ENCODE data around the gene RNF130.
"Not testable (repeated sequence)": the region's sequence is repeated elsewhere in the genome, so short reads cannot be mapped to it uniquely, and the experiment has no call there.

Gene RNF130

GRCh38 chr5:180018347-180019060, 53.1 kb downstream of the RNF130 start:
- DNase-seq (ENCODE audit: low spot score): no peak

DNA sequence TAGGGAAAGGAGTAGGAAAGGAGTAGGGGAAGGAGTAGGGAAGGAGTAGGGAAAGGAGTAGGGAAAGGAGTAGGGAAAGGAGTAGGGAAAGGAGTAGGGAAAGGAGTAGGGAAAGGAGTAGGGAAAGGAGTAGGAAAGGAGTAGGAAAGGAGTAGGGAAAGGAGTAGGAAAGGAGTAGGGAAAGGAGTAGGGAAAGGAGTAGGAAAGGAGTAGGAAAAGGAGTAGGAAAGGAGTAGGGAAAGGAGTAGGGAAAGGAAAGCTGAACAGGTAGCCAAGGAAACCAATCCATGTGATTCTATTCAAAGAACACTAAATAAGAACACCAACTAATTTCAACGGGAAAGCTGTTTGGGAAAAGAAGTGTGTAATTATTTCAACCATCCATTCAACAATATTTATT, 56.0 kb downstream of the RNF130 start:
- DNase-seq (ENCODE audit: low spot score): not testable (repeated sequence)

- no peak for DNase-seq (ENCODE audit: low spot score)
Measured at GRCh38 chr5:180013678-180014077, 57.9 kb downstream of the RNF130 start.

GRCh38 chr5:180012316-180012715, 59.2 kb downstream of the RNF130 start:
- DNase-seq (ENCODE audit: low spot score): no peak

- no peak for DNase-seq (ENCODE audit: low spot score)
Measured at GRCh38 chr5:180010636-180011035, 60.9 kb downstream of the RNF130 start.

DNA sequence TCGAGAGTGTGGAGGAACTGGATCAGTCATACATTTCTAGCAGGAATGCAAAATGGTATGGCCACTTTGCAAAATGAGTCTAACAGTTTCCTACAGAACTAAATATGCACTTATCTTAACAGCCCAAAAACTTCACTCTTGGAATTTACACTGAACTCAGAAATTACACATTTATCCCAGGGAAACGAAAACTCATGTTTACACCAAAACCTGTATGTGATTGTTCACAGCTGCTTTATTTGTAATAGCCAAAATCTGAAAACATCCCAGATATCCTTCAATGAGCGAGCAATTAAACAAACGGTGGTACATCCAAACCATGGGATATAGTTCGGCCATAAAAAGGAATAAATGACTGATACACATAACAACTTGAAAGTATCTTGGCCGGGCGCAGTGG, 62.0 kb downstream of the RNF130 start:
- no peak for DNase-seq (ENCODE audit: low spot score)

- no peak for DNase-seq (ENCODE audit: low spot score)
Measured at GRCh38 chr5:180008433-180008832, 63.1 kb downstream of the RNF130 start.

DNA sequence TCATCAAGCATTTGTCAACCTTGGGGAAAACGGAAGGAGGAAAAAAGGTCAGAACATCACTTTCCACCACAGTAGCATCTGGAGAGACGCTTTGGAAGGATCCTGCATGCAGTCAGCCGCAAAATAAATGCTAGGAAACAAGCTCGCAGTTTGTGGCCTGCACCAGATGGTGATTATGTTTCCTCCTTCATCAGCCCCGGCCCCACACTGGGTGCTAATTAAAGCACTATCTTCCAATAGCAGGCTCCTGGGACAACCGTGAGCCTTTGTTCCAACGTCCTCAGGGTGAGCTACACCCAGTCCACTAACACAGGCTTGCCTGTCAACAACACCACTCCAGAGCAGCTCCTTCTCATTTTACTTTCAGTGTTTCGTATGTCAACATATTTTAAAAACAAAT, 64.0 kb downstream of the RNF130 start:
- DNase-seq (ENCODE audit: low spot score): peak; percentile 15

DNA sequence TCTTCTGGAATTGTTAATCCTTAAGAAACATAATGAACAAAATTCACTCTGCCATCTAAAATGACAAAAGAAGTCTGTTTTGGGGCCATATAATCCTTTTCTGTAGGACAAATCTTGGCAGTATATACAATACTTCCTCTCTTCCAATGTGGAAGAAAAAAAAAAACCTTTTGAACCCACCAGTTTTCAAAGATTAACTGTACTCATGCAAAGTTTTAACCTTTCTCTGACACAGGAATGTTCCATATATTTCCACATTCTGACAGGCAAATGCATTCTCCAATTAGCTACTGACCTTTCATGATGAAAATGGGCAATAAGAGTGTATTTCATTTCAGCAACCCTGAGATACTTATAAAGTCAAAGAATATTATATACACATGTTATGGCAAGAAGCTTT, 65.4 kb downstream of the RNF130 start:
- DNase-seq (ENCODE audit: low spot score): no peak

- no peak for DNase-seq (ENCODE audit: low spot score)
Measured at GRCh38 chr5:180003127-180003526, 68.4 kb downstream of the RNF130 start.

DNA sequence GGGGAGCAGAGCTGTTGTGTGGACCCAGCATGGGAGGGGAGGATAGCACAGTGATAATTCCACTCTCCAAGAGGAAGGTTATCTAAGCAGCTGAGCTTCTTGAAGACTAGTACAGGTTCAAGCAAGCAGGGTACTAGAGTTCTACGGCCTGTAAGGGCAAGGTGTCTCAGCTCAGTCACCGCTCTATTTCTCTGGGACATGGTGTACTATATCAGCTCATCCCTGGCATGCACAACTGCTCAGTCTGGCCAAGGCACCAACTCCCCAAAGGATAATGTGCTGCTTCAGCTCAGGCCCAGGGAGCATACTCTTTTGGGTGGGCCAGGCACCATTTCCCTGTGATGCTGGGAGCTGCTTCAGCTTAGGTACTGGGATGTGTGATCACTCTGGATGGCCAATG, 69.8 kb downstream of the RNF130 start:
- DNase-seq (ENCODE audit: low spot score): no peak

DNA sequence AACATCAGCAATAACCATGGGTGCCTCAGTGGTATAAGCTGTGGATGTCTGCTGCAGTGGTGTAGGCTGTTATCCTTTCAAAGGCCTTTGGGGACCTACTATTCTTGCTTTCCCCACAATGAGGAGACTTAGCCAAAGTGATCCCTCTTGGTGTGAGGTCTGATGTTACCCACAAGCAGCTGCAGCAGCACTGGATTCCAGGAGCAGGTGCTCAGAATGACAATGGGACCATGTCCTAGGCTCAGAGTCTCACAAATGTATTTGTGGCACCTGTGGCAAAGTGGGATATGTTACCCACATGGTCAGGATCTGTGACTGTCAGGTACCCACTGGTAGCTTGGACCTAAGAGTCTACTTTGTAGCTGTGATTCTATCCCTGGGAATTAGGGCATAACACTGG, 70.4 kb downstream of the RNF130 start:
- no peak for DNase-seq (ENCODE audit: low spot score)

GRCh38 chr5:179998485-179998884, 73.1 kb downstream of the RNF130 start:
- DNase-seq (ENCODE audit: low spot score): no peak

GRCh38 chr5:179994583-179995323, 76.8 kb downstream of the RNF130 start:
- no peak for DNase-seq (ENCODE audit: low spot score)

DNA sequence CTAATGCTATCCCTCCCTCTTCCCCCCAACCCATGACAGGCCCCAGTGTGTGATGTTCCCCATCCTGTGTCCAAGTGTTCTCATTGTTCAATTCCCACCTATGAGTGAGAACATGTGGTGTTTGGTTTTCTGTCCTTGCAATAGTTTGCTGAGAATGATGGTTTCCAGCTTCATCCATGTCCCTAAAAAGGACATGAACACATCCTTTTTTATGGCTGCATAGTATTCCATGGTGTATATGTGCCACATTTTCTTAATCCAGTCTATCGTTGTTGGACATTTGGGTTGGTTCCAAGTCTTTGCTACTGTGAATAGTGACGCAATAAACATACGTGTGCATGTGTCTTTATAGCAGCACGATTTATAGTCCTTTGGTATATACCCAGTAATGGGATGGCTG, 78.7 kb downstream of the RNF130 start:
- DNase-seq (ENCODE audit: low spot score): not testable (repeated sequence)

- DNase-seq (ENCODE audit: low spot score): no peak
Measured at GRCh38 chr5:179991106-179991505, 80.5 kb downstream of the RNF130 start.

- DNase-seq (ENCODE audit: low spot score): not testable (repeated sequence)
Measured at GRCh38 chr5:179990525-179990924, 81.0 kb downstream of the RNF130 start.

GRCh38 chr5:179986328-179986727, 85.2 kb downstream of the RNF130 start:
- DNase-seq (ENCODE audit: low spot score): no peak

- no peak for DNase-seq (ENCODE audit: low spot score)
Measured at GRCh38 chr5:179981636-179982035, 89.9 kb downstream of the RNF130 start.

GRCh38 chr5:179980767-179981166, 90.8 kb downstream of the RNF130 start:
- DNase-seq (ENCODE audit: low spot score): no peak

DNA sequence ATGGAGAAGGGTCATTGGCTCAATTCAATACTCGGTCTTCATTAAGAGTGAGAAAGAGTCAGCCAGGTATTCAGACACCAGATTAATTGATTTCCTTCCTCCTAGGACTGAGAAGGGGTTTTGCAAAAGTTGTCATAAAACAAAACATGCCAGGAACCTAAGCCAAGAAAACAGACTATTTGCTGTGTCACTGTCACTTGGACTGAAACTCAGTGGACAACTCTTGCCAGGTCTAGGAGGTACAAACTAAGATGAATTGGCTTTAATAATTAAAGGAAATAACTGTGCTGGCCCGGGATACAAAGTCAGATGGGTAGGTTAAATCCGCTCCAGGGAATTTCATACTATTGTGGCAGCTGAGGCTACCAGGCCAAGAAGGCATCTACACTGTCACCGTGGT, 92.8 kb downstream of the RNF130 start:
- DNase-seq (ENCODE audit: low spot score): peak; percentile 57

GRCh38 chr5:179975713-179976134, 95.8 kb downstream of the RNF130 start:
- no peak for DNase-seq (ENCODE audit: low spot score)

DNA sequence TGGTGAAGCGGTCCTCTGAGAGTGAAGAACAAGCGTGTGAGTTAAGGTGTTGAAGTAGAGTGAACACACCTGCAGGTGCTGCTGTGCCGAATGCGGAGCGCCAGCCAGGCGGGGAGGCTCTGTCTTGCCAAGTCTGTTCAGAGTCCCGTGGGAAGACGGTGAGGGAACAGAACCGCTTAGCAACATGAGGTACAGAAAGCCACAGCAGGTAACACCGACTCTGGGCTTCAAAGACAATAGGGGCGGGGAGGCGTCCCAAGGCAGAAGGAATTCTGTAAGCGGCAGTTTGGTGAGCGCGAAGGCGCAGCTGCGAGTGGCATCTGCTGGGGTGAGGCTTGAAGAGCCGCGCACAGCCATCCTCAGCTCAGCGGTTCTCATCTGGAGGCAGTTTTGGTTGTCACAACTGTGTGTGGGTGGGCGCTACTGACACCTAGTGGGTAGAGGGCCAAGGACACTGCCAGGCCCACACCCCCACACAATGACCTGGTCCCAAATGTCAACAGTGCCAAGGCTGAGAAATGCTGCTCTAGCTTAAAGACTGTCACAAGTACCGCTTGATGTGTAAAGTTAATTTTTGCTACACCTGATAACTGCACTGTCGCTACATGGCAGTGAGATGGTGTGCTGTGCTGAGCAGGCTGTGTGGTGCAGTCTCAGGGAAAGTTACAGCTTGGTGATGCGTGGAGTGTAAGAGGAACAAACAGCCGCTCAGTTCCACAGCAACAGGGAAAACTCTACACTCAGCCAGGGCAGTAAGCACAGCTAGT, 96.4 kb downstream of the RNF130 start:
- DNase-seq (ENCODE audit: low spot score): peak; percentile 8

Data from hematopoietic multipotent progenitor cell treated with erythropoietin and hydrocortisone succinate and interleukin-3 and kit ligand, for 15 days (in vitro differentiated cells).